ENCODE results near the gene HCCS.

HCCS gene

DNA sequence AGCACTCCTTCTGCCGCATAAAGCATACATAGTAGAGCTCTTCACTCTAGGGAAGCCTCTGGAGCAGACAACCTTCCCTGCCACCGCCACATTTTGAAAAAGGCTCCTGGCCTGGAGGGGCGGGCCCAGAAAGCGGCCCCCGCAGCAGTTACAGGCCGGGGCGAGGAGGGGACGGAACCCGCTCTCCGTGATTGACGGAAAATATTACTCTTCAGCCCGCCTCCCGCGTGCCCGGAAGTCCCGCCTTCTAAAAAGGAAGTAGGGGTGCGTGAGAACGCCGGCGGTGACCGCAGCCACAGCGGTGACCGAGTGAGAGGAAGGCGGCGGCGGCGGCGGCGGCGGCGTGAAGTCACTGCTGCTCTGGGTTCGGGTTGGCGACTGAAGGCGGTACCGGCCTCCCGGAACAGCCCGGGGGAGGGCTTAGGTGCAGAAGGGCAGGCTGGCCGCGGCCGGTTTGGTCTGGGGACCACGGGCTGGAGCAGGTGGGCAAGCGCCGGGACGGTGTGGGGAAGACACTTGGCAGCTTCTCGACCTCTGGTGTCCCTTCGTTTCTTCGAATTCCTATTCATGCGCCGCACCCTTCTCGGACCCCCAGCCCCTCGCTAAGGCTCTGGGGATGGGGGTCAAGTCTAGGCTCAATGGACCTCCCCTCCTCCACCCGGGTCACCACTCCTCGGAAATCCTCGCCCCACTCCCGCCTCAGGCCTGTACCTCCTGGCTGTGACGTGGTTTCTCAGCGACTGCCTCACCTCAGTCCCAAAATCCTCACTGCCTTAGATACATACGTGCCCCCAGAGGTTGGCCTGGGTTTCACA, at the start of gene HCCS:
Gene HCCS, plus strand, starts transcription at position 296 of the 815 bp plus-strand sequence. CDS start 729 bp downstream, outside the sequence.
- TF ChIP-seq GATA3 (IDR thresholded peaks at IDR 0.05; ENCODE audit: low read depth, low read length) (no peak), GATA2 (IDR thresholded peaks at IDR 0.05; ENCODE audit: low read depth, low read length) (no peak)

DNA sequence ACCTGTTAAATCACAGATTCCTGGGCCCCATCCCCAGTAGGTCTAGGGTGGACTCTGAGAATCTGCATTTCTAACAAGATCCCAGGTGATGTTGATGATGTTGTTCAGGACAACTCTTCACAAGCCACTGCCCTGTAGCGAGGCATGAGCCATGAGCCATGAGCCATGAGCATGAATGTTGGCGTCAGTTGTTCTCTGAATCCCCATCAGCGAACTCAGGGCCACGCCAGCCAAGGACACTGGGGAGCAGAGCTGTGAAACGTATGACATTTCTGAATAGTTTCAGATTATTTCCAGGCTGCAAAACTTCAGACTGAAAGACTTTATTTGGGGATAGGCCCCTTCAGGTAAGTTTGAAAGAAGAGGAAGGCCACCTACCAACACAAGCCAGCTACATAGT, 46.9 kb upstream of the HCCS start:
- TF ChIP-seq GATA2 (IDR thresholded peaks at IDR 0.05; ENCODE audit: low read depth, low read length) (no peak), GATA3 (IDR thresholded peaks at IDR 0.05; ENCODE audit: low read depth, low read length) (no peak)

DNA sequence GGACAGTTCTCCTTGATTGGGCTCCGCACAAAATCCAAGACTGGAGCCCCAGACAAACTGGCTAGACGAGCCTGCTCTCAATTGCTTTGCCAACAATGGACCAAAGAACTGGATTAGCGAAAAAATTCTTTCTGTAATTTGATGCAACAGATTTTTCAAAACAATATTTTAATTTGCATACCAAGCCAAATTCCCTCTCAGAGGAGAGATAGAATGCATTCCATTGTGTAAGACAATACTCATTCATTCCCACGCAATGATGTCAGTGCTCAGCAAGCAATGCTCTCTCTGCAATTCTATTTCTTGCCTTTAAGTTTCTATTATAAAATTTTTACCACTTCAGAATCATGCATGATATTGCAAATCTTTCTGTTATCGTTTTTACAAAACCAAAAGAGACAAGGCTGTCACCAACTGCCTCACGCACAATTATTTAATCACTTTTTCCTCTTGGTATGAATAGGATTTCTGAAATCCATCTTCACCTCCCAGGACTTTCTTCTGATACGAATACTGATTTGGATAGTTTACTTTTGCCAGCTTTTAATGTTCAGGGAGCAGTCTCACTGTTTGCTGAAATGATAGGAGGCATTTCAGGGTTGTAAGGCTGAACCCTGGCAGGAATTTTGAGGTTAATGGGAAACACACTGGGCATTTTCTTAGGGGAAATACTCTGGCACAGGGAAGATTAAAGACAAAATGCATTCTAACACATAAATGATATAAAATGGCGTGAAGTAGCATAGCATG, 46.1 kb upstream of the HCCS start:
- TF ChIP-seq GATA3 (IDR thresholded peaks at IDR 0.05; ENCODE audit: low read depth, low read length) (no peak), GATA2 (IDR thresholded peaks at IDR 0.05; ENCODE audit: low read depth, low read length) (no peak)

DNA sequence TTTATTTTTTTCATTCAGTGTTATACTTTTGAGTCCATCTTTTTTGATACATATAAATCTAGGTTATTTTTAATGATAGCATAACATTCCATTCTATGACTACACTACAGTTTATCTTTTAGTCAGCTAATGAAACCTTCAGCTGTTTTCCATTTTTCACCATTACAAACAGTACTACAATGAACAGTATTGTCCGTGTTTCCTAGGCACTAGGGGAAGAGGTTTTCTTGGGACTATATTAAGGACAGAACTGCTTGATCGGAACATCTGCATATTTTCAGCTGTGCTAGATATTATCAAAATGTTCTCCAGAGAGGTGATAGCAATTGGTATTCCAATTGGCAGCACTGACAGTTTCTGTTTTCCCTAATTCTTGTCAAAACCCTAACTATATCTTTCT, 44.3 kb upstream of the HCCS start:
- no peak for TF ChIP-seq GATA3 (IDR thresholded peaks at IDR 0.05; ENCODE audit: low read depth, low read length)
- no peak for TF ChIP-seq GATA2 (IDR thresholded peaks at IDR 0.05; ENCODE audit: low read depth, low read length)

DNA sequence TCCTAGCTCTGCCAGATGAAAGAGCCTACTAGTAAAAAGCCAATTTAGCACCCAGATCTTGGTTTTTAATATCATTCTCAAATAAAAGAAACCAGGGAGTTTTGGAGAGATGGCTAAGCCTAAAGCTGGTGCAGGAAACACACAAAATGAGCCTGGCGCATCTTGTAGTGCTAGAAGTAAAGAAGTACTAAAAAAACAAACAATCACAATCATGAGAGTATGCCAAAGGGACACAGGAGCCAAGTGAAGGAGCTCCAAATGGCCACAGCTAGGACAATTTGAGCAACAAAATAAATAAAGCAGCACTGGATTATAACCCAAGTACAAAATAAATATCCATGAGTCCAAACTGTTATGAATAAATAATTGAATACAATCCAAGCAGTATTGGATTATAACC, 37.8 kb upstream of the HCCS start:
- TF ChIP-seq GATA2 (IDR thresholded peaks at IDR 0.05; ENCODE audit: low read depth, low read length) (no peak), GATA3 (IDR thresholded peaks at IDR 0.05; ENCODE audit: low read depth, low read length) (no peak)

DNA sequence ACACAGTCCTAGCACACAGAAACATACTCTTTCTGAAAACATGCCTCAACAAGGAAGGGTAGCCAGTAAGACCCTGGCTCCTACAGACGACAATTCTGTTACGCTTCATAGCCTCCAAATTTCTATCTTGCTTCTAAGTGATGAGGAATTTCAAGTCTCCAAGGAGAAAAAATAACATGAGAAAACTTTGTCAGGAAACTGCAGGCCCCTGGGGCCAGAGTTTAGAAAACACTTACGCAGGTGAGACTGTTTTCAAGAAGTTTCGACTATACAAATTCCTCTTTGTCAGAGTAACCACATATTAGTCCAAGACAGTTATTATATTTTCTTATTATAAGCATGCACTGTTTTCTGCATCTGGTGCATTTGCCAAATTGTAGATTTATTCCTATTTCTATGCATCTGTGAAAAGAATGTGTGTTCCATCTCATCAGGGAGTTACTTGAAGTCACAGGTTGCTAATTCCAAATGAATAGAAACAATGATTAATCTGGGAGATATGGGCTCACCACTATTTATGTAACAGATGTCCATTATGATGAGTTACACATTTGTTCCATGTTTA, 30.3 kb upstream of the HCCS start:
- no peak for TF ChIP-seq GATA2 (IDR thresholded peaks at IDR 0.05; ENCODE audit: low read depth, low read length)
- TF ChIP-seq GATA3 (IDR thresholded peaks at IDR 0.05; ENCODE audit: low read depth, low read length), result no peak

DNA sequence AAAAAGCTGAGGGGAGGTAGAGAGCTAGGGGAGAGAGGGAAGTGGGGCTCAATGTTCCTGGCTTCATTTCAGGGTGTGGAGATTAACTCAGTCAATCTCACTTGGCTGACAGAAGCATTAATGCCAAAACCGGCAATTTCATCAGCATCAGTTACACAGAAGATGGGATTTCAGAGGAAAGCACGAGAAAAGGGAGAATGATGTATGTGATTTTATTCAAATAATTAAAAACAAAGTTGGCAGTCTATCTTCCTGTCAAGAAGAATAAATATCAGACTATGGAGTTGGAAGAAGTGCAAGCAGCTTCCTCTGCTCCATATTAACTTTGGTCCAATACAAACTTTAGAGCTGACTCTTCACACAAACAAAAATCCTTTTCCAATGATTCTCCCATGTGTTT, 29.6 kb upstream of the HCCS start:
- no peak for TF ChIP-seq GATA3 (IDR thresholded peaks at IDR 0.05; ENCODE audit: low read depth, low read length)
- TF ChIP-seq GATA2 (IDR thresholded peaks at IDR 0.05; ENCODE audit: low read depth, low read length), result no peak

DNA sequence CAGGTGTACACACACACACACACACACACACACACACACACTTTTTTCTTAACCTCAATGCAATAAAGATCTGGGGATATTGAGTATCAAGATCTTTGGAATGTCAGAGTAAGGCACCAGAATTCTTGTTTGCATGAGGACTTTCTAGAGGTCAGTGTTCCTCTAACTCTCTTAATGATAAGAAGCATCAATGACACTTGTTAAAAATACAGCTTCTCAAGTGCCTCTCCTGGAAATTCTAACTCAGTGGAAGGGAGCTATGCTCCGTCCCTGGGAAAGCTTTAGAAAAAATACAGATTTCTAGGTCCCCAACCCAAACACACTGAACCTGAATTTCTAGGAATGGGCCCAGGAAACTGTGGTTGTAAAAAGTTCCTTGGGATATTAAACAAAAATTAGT, 25.8 kb upstream of the HCCS start:
- TF ChIP-seq GATA2 (IDR thresholded peaks at IDR 0.05; ENCODE audit: low read depth, low read length) (no peak), GATA3 (IDR thresholded peaks at IDR 0.05; ENCODE audit: low read depth, low read length) (no peak)

DNA sequence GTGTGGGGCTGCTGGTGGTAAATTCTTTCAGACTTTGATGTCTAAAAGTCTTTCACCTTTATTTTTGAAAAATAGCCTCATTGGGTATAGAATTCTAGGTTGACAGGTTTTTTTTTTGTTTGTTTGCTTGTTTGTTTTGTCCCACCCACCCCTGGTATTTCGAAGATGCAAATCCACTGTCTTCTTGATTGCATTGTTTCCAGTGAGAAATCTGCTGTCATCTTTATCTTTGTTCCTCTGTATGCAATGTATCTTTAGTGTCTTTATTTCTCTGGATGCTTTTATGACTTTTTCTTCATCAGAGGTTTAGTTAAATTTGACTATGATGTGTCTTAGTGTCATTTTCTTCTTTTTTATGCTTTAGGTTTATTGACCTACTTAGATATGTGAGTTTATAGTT, 21.3 kb upstream of the HCCS start:
- TF ChIP-seq GATA3 (IDR thresholded peaks at IDR 0.05; ENCODE audit: low read depth, low read length), result no peak
- TF ChIP-seq GATA2 (IDR thresholded peaks at IDR 0.05; ENCODE audit: low read depth, low read length), result no peak

DNA sequence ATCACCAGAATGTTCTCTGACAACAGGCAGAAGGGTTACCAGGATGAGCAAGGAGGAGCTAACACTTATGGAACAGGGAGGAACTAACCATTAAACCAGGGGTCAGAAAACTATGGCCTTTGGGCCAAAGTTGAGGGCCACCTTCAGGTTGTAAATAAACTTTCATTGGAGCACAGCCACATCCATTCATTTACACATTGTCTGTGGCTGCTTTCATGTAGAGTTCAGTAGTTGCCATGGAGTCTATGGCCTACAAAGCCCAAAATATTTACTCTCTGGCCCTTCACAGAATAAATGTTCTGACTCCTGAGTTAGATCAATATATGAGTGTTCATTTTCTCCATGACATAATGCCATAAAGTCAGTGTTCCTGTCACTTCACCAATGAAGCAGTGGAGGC, 13.2 kb upstream of the HCCS start:
- TF ChIP-seq GATA3 (IDR thresholded peaks at IDR 0.05; ENCODE audit: low read depth, low read length) (no peak), GATA2 (IDR thresholded peaks at IDR 0.05; ENCODE audit: low read depth, low read length) (no peak)

DNA sequence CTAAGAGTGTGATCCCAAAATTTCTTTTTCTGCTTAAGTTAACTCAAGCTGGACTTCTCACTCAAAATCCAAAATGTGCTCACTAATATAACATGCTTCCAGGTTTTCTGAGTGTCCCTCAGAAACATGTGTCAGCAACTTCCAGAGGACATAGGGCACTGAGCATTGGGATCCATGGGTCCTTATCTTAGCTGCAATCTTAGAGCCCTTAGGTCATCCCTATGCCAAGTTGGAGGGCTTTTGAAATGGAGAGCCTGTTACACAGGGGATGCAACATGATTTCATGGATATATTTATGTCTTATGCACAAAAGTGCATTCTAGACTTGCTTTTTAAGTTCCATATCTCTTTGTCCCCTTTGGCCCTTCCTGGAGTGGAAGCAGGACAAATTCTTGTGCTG, 11.7 kb upstream of the HCCS start:
- TF ChIP-seq GATA3 (IDR thresholded peaks at IDR 0.05; ENCODE audit: low read depth, low read length) (peak; percentile 60), GATA2 (IDR thresholded peaks at IDR 0.05; ENCODE audit: low read depth, low read length) (peak; percentile 63)

DNA sequence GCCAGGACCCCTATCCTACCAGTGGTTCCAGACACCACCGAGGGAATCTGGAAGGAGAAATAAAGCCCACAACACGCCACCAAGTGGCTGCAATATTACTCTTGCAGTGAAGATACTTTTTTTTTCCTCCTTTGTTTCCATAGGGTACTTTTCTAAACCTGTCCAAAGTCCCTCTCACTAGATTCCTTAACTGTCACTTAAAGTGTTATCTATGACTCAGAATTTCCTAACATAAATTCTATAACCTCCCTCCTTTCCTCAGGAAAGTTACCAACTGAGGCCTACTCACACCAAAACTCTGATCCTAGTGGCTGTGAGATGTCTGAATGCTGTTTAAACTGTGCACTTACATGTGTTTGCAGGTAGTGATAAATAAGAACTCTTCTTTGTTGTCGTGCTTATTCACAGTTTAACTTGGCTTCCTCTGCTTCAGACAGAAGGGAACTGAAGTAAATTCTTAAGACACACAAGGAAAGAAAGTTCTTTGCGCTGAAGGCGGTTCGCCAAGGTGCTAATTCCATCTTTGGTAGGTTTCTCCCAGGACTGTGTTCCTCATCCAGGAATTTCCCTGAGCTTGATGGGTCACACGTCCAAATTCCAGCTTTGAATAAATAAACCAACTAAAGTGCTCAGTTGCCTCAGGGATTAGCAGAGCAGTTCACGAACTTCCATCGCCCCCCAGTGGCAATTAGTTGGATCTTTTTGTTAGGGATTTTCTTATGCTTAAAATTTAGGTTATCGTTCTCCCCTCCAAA, 10.7 kb upstream of the HCCS start:
- TF ChIP-seq GATA2 (IDR thresholded peaks at IDR 0.05; ENCODE audit: low read depth, low read length) (no peak), GATA3 (IDR thresholded peaks at IDR 0.05; ENCODE audit: low read depth, low read length) (no peak)

DNA sequence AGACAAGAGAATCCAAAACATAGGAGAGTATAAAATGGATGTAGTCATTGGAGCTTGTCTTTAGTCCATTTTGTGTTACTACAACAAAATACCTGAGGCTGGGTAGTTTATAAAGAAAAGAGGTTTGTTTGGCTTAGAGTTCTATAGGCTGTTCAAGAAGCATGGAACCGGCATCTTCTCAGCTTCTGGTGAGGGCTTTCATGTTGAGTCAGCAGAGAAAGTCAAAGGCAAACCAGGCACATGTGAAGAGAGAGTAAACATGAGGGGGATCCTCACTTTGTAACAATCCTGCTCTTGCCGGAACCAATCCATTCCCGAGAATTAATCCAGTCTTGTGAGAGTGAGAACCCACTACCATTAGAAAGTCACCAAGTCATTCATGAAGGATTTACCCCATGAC, 8.1 kb upstream of the HCCS start:
- TF ChIP-seq GATA3 (IDR thresholded peaks at IDR 0.05; ENCODE audit: low read depth, low read length), result no peak
- TF ChIP-seq GATA2 (IDR thresholded peaks at IDR 0.05; ENCODE audit: low read depth, low read length), result no peak

DNA sequence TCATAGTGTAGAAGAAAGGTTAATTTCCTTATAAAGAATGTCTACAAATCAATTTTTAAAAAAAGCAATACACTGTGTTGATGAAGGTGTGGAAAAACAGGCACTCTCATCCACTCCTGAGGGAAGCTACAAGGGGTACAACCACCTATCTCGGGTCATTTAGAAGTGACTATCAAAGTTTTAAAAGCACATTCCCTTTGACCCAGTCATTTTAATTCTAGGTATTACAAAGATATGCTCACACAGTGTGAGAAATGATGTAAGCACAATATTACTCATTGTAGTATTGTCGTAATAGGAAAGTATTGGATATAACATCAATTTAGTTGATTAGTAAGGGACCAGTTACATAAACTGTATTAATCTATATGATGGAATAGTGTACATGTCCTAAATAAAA, 7.4 kb upstream of the HCCS start:
- TF ChIP-seq GATA2 (IDR thresholded peaks at IDR 0.05; ENCODE audit: low read depth, low read length), result no peak
- no peak for TF ChIP-seq GATA3 (IDR thresholded peaks at IDR 0.05; ENCODE audit: low read depth, low read length)

All from SH-SY5Y (cell line).